NB4 (cell line): ENCODE measurements around the gene GABBR2.

Experiments used
- MAX ChIP-seq: IDR thresholded peaks from 2 replicates; pipeline ENCODE4 v1.6.1; 2011; ENCODE audit warnings: low read depth, low read length
- MYC ChIP-seq: IDR thresholded peaks from 2 replicates; pipeline ENCODE4 v1.6.1; 2011; ENCODE audit warnings: low read depth, low read length
- POLR2A ChIP-seq: IDR thresholded peaks from 2 replicates; pipeline ENCODE4 v1.6.1; 2011; ENCODE audit warnings: mild to moderate bottlenecking; ENCODE audit not compliant: insufficient read length; ENCODE audit errors: extremely low read depth
- TF ChIP-seq, protein P1 (sequence below): IDR thresholded peaks from one replicate; pipeline ENCODE4 v1.5.1; 2012; ENCODE audit warnings: low read depth, low read length

DNA sequence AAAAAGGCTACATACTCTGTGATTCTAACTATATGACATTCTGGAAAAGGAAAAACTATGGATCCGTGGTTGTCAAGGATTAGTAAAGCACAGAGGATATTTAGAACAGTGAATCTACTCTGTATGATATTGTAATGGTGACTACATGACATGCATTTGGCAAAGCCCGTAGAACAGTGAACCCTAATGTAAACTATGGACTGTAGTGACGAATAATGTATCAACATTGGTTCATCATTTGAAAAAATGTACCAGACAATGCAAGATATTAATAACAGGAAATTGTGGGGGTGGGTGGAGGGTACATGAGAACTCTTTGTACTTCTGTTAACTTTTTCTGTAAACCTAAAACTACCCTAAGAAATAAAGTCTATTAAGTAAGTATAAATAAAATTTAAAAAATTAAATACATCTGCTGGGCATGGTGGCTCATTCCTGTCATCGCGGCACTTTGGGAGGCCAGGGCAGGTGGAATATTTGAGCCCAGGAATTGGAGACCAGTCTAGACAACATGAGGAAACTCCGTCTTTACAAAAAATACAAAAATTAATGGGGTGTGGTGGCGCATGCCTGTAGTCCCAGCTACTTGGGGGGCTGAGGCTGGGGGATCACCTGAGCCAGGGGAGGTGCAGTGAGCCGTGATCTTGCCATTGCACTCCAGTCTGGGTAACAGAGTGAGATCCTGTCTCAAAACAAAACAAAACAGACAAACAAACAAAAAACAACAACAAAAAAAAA, 351.6 kb downstream of the GABBR2 start:
- TF ChIP-seq, protein P1, sequence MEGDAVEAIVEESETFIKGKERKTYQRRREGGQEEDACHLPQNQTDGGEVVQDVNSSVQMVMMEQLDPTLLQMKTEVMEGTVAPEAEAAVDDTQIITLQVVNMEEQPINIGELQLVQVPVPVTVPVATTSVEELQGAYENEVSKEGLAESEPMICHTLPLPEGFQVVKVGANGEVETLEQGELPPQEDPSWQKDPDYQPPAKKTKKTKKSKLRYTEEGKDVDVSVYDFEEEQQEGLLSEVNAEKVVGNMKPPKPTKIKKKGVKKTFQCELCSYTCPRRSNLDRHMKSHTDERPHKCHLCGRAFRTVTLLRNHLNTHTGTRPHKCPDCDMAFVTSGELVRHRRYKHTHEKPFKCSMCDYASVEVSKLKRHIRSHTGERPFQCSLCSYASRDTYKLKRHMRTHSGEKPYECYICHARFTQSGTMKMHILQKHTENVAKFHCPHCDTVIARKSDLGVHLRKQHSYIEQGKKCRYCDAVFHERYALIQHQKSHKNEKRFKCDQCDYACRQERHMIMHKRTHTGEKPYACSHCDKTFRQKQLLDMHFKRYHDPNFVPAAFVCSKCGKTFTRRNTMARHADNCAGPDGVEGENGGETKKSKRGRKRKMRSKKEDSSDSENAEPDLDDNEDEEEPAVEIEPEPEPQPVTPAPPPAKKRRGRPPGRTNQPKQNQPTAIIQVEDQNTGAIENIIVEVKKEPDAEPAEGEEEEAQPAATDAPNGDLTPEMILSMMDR = no peak
- TF ChIP-seq POLR2A (no peak), MYC (no peak), MAX (no peak)
